ENCODE measurements around the gene MAST4. TPM values are rescaled to one million over a fixed set of nuclear protein-coding genes. Genes with fewer than 3 reads are reported as not detected.

The MAST4 gene
- total and polyA plus RNA-seq, 2 of the 13 experiments (the other 11 are each of a cell fraction or from before 2014, with no cell fraction given) = 3.4 to 3.7 TPM

DNA sequence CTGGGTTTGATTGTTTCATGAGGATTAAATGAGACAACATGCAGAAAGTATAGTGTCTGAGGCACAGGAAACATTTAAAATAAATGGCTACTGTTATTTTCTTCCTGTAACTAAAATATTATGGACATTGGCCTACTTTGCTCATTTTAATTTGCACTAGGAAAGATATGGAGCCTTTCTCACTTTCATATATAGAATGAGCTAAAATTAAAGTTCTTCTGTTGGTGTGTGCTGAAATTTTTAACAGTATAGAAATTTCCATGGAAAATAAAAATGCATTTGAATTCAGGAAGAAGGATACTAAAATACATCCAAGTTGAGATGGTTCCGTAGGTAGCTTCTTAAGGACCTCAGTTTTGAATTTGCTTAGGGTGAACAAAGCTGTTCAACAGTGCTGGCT is 131.9 kb downstream of the MAST4 start:
- in situ Hi-C loops (cut with HindIII; ENCODE audit: extremely low pct_ligation_motif_present, low pct_unique_long_range_greater_than_20kb) (no loop called here), intact Hi-C loops (cut with micrococcal nuclease; ENCODE audit: unreplicated experiment) (no loop called here)
- Histone ChIP-seq H3K36me3 (replicated peaks in 1 of 2; ENCODE audit: control insufficient read depth in 1 of 2, insufficient read depth in 2 of 2, low read length in 2 of 2) (no peaks in the 10 kb centered on the region), H3K4me3 (replicated peaks in 1 of 3; ENCODE audit: insufficient read depth in 1 of 3, low read depth in 2 of 3, low read length in 3 of 3) (no peak overlapping the region), H3K9me3 (ENCODE audit: low read length) (no peaks in the 10 kb centered on the region), H3K9ac (ENCODE audit: insufficient read depth, low read depth, low read length) (no peak overlapping the region), H4K20me1 (ENCODE audit: insufficient read depth, low read length) (no peaks in the 10 kb centered on the region), H3K79me2 (ENCODE audit: insufficient read depth, low read length) (no peaks in the 10 kb centered on the region), H3K27me3 (ENCODE audit: control insufficient read depth in 1 of 2, insufficient read depth in 2 of 2, low read length in 2 of 2) (no peaks in the 10 kb centered on the region; a peak in 1 of 5 replicates), H3K27ac (ENCODE audit: extremely low read length, insufficient read depth, low read length) (no peak overlapping the region), H2AFZ (ENCODE audit: low read length) (no peak overlapping the region), H3K4me2 (ENCODE audit: low read depth, low read length) (no peak overlapping the region), H3K4me1 (ENCODE audit: insufficient read depth, low read length) (no peaks in the 10 kb centered on the region)
- WGBS (ENCODE audit: low lambda C conversion rate) = 3% methylated on average over 1 of the region's 1 CpG
- no TSS peak for BruUV-seq (replicated peaks)
- FAIRE-seq = no peak
- ATAC-seq = no peak
- no peak for DNase-seq (ENCODE audit: low spot score)
- POLR2A ChIA-PET = no interaction called here
- TF ChIP-seq, protein P1, sequence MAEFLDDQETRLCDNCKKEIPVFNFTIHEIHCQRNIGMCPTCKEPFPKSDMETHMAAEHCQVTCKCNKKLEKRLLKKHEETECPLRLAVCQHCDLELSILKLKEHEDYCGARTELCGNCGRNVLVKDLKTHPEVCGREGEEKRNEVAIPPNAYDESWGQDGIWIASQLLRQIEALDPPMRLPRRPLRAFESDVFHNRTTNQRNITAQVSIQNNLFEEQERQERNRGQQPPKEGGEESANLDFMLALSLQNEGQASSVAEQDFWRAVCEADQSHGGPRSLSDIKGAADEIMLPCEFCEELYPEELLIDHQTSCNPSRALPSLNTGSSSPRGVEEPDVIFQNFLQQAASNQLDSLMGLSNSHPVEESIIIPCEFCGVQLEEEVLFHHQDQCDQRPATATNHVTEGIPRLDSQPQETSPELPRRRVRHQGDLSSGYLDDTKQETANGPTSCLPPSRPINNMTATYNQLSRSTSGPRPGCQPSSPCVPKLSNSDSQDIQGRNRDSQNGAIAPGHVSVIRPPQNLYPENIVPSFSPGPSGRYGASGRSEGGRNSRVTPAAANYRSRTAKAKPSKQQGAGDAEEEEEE (CRISPR knock-in tag; IDR thresholded peaks at IDR 0.05; ENCODE audit: borderline replicate concordance) = no peak
- TF ChIP-seq REL (CRISPR knock-in tag; conservative IDR thresholded peaks at IDR 0.05) (no peak), NFKBIZ (CRISPR knock-in tag; IDR thresholded peaks at IDR 0.05) (no peak), SRSF1 (optimal IDR thresholded peaks at IDR 0.05; ENCODE audit: low read depth, low read length) (no peak), FOXM1 (CRISPR knock-in tag; IDR thresholded peaks at IDR 0.05) (no peak), ZNF34 (CRISPR knock-in tag; IDR thresholded peaks at IDR 0.05; ENCODE audit: borderline replicate concordance) (no peak), ZNF382 (CRISPR knock-in tag; IDR thresholded peaks at IDR 0.05; ENCODE audit: borderline replicate concordance) (no peak), ZNF121 (CRISPR knock-in tag; IDR thresholded peaks at IDR 0.05) (no peak), ZNF501 (CRISPR knock-in tag; IDR thresholded peaks at IDR 0.05) (no peak), TCF7L2 (IDR thresholded peaks at IDR 0.05; ENCODE audit: low read depth, low read length) (no peak)
- TF ChIP-seq, protein P2, sequence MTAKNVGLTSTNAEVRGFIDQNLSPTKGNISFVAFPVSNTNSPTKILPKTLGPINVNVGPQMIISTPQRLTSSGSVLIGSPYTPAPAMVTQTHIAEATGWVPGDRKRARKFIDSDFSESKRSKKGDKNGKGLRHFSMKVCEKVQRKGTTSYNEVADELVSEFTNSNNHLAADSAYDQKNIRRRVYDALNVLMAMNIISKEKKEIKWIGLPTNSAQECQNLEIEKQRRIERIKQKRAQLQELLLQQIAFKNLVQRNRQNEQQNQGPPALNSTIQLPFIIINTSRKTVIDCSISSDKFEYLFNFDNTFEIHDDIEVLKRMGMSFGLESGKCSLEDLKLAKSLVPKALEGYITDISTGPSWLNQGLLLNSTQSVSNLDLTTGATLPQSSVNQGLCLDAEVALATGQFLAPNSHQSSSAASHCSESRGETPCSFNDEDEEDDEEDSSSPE (CRISPR knock-in tag; IDR thresholded peaks at IDR 0.05) = no peak
- TF ChIP-seq, protein P3, sequence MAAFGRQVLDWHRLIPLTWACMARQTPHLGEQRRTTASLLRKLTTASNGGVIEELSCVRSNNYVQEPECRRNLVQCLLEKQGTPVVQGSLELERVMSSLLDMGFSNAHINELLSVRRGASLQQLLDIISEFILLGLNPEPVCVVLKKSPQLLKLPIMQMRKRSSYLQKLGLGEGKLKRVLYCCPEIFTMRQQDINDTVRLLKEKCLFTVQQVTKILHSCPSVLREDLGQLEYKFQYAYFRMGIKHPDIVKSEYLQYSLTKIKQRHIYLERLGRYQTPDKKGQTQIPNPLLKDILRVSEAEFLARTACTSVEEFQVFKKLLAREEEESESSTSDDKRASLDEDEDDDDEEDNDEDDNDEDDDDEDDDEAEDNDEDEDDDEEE (CRISPR knock-in tag; IDR thresholded peaks at IDR 0.05) = no peak
- CTCF ChIA-PET (ENCODE audit: low intra/inter-chr PET ratio, low total read pairs) = no interaction called here

Data from HepG2 (cell line).